DOHH2 (cell line): Measurements from ENCODE around the gene GPR183.

ENCODE experiments used
- H3F3A ChIP-seq: fragments of 200-600 bp; sonication (generic), shearing (Covaris generic); 2 replicates; pipeline ENCODE4 v1.6.0; 2016; ENCODE audit warnings: antibody characterized with exemption, mild to moderate bottlenecking; ENCODE audit not compliant: control insufficient read depth, insufficient read depth
- H3K27ac ChIP-seq: fragments of 200-600 bp; sonication (generic); 2 replicates; pipeline ENCODE4 v1.5.1; 2014; ENCODE audit warnings: low read depth, mild to moderate bottlenecking, low read length, moderate library complexity
- H3K27me3 ChIP-seq: fragments of 200-600 bp; sonication (generic); 2 replicates; pipeline ENCODE4 v1.6.1; 2014; ENCODE audit warnings: mild to moderate bottlenecking, low read length, mixed read lengths; ENCODE audit not compliant: control insufficient read depth
- H3K36me3 ChIP-seq: fragments of 200-600 bp; sonication (generic); 2 replicates; pipeline ENCODE4 v1.6.1; 2014; ENCODE audit warnings: mild to moderate bottlenecking, low read length, moderate library complexity, mixed read lengths; ENCODE audit not compliant: control insufficient read depth
- H3K4me1 ChIP-seq: fragments of 200-600 bp; sonication (generic); 2 replicates; pipeline ENCODE4 v1.6.1; 2014; ENCODE audit warnings: mild to moderate bottlenecking, low read length, mixed read lengths; ENCODE audit not compliant: control insufficient read depth
- H3K4me2 ChIP-seq: fragments of 200-600 bp; sonication (generic); 2 replicates; pipeline ENCODE4 v1.6.0; 2014; ENCODE audit warnings: mild to moderate bottlenecking, low read length, moderate library complexity
- H3K4me3 ChIP-seq: fragments of 200-600 bp; sonication (generic); 2 replicates; pipeline ENCODE4 v1.5.1; 2014; ENCODE audit warnings: mild to moderate bottlenecking, low read length, mixed read lengths
- H3K79me2 ChIP-seq: fragments of 200-600 bp; sonication (generic); 2 replicates; pipeline ENCODE4 v1.6.1; 2014; ENCODE audit warnings: mild to moderate bottlenecking, low read length, mixed read lengths; ENCODE audit not compliant: control insufficient read depth
- H3K9me2 ChIP-seq: fragments of 200-600 bp; sonication (generic); replicated peaks from 2 replicates; pipeline ENCODE4 v1.6.1; 2014; ENCODE audit warnings: mild to moderate bottlenecking, low read length, mixed read lengths; ENCODE audit not compliant: control insufficient read depth
- H3K9me3 ChIP-seq: fragments of 200-600 bp; sonication (generic); 2 replicates; pipeline ENCODE4 v1.6.1; 2014; ENCODE audit warnings: antibody characterized with exemption, low read length, mixed read lengths; ENCODE audit not compliant: control insufficient read depth, insufficient read depth
- H4K20me1 ChIP-seq: fragments of 200-600 bp; sonication (generic); 2 replicates; pipeline ENCODE4 v1.6.0; 2014; ENCODE audit warnings: low read depth, mild to moderate bottlenecking, antibody characterized with exemption, low read length, moderate library complexity; ENCODE audit not compliant: control insufficient read depth, insufficient read depth
- CTCF ChIP-seq: fragments of 200-600 bp; sonication (generic); IDR thresholded peaks from one replicate; pipeline ENCODE4 v1.5.1; 2014; ENCODE audit warnings: antibody characterized with exemption, mild to moderate bottlenecking, low read depth, low read length; ENCODE audit not compliant: poor library complexity, severe bottlenecking
- EZH2phosphoT487 ChIP-seq: fragments of 200-600 bp; sonication (generic); IDR thresholded peaks from 2 replicates; pipeline ENCODE4 v1.6.1; 2017; ENCODE audit warnings: borderline replicate concordance, mild to moderate bottlenecking, antibody characterized with exemption, low read length, moderate library complexity, mixed read lengths

The GPR183 gene

GRCh38 chr13:99296398-99296797 lies 10.8 kb downstream of the GPR183 start:
- peaks cover 7% of the 10 kb centered on the region; the same call in 1 of the 2 replicates for H3K36me3 ChIP-seq
- H3K4me1 ChIP-seq: peaks cover 16% of the 10 kb centered on the region
- TF ChIP-seq CTCF (no peak), EZH2phosphoT487 (no peak)
- no peaks in the 10 kb centered on the region for H3K27me3 ChIP-seq
- H3K9me2 ChIP-seq: no peaks in the 10 kb centered on the region
- H3F3A ChIP-seq: no peaks in the 10 kb centered on the region
- no peak overlapping the region for H3K27ac ChIP-seq
- no peaks in the 10 kb centered on the region for H3K79me2 ChIP-seq
- peaks cover 7% of the 10 kb centered on the region; the same call in 1 of the 2 replicates for H4K20me1 ChIP-seq
- H3K4me2 ChIP-seq: no peak overlapping the region
- no peak overlapping the region for H3K4me3 ChIP-seq
- no peaks in the 10 kb centered on the region for H3K9me3 ChIP-seq

GRCh38 chr13:99295488-99296252 lies 11.5 kb downstream of the GPR183 start:
- Histone ChIP-seq H4K20me1 (peaks cover 7% of the 10 kb centered on the region; the same call in 1 of the 2 replicates), H3K9me3 (no peaks in the 10 kb centered on the region), H3K79me2 (no peaks in the 10 kb centered on the region), H3K27me3 (no peaks in the 10 kb centered on the region), H3F3A (no peaks in the 10 kb centered on the region), H3K36me3 (peaks cover 7% of the 10 kb centered on the region; the same call in 1 of the 2 replicates), H3K4me3 (no peak overlapping the region), H3K4me2 (no peak overlapping the region), H3K27ac (no peak overlapping the region), H3K4me1 (peaks cover 11% of the 10 kb centered on the region), H3K9me2 (no peaks in the 10 kb centered on the region)
- TF ChIP-seq CTCF (no peak), EZH2phosphoT487 (no peak)

- Histone ChIP-seq H3F3A (no peaks in the 10 kb centered on the region), H3K4me3 (no peak overlapping the region), H3K9me3 (no peaks in the 10 kb centered on the region), H3K9me2 (no peaks in the 10 kb centered on the region), H4K20me1 (peaks cover 5% of the 10 kb centered on the region; the same call in 1 of the 2 replicates), H3K4me1 (peaks cover 11% of the 10 kb centered on the region), H3K36me3 (peaks cover 7% of the 10 kb centered on the region; the same call in 1 of the 2 replicates), H3K4me2 (no peak overlapping the region), H3K79me2 (no peaks in the 10 kb centered on the region), H3K27ac (no peak overlapping the region), H3K27me3 (no peaks in the 10 kb centered on the region)
- TF ChIP-seq CTCF (no peak), EZH2phosphoT487 (no peak)
These were observed 12.2 kb downstream of the GPR183 start for GRCh38 chr13:99294958-99295357.
